ENCODE results near the gene SMOC2. TPM values are rescaled to one million over a fixed set of nuclear protein-coding genes. Genes with fewer than 3 reads are reported as not detected.

The SMOC2 gene
- total RNA-seq, 5 donors from 2014 or later (not counting 1 experiment from before 2014, with no cell fraction given), result 0.06 to 0.20 (median 0.16) TPM; not detected in 2

Other genes with a start within 250 kb of the SMOC2 start
- not detected for gene DACT2, start 121.4 kb upstream of the SMOC2 start, total RNA-seq

Data from T-cell (primary cell).